Panc1 (cell line): ENCODE data around the gene CROCC2. TPM values are rescaled to one million over a fixed set of nuclear protein-coding genes. Genes with fewer than 3 reads are reported as not detected.

Source experiments
- ATAC-seq: fragments of 200-7000 bp; cut with Tn5 transposase; 2 replicates; pipeline ENCODE4 v1.9.1; 2020; ENCODE audit warnings: mild to moderate bottlenecking, moderate library complexity
- BruUV-seq: library from RNA; stranded (reverse); fragments of 400-500 nt; replicated peaks from 2 replicates; lab custom pipeline; 2021; lab: Mats Ljungman, UMichigan
- CTCF ChIA-PET: fragments of 300-600 bp; sonication (Branson Sonifier 250); formaldehyde crosslinking; loops from one replicate; lab custom pipeline; 2022; ENCODE audit warnings: antibody characterized with exemption; lab: Charles Lee
- POLR2A ChIA-PET: fragments of 300-600 bp; sonication (Branson Sonifier 250); formaldehyde crosslinking; loops from one replicate; lab custom pipeline; 2022; ENCODE audit warnings: antibody characterized with exemption; lab: Charles Lee
- DNase-seq: peaks from one replicate; pipeline ENCODE4 v3.0.0-alpha.2; 2010; ENCODE audit warnings: low read depth, low spot score
- H3K27ac ChIP-seq: 2 replicates; pipeline ENCODE4 v1.5.1; 2011; ENCODE audit warnings: mild to moderate bottlenecking, low read length, inconsistent platforms
- H3K27me3 ChIP-seq: fragments of 200-500 bp; sonication (Bioruptor generic); 2 replicates; pipeline ENCODE4 v1.6.0; 2014; ENCODE audit warnings: low read length, inconsistent platforms; ENCODE audit not compliant: control insufficient read depth, insufficient read depth
- H3K36me3 ChIP-seq: fragments of 200-500 bp; sonication (Bioruptor generic); 2 replicates; pipeline ENCODE4 v1.5.1; 2014; ENCODE audit warnings: inconsistent platforms, mild to moderate bottlenecking, low read length, moderate library complexity; ENCODE audit not compliant: control insufficient read depth, insufficient read depth
- H3K4me1 ChIP-seq: 2 replicates; pipeline ENCODE4 v1.5.1; 2011; ENCODE audit warnings: inconsistent platforms, mild to moderate bottlenecking, low read length, moderate library complexity; ENCODE audit not compliant: control insufficient read depth, insufficient read depth
- H3K4me3 ChIP-seq, 2 experiments: 2 replicates each; pipeline ENCODE4 v1.5.1; 2011 to 2012; ENCODE audit warnings: low read depth in 2 of 2, low read length in 2 of 2, mild to moderate bottlenecking in 2 of 2, inconsistent platforms in 1 of 2, moderate library complexity in 1 of 2
- H3K9me3 ChIP-seq: fragments of 200-500 bp; sonication (Bioruptor generic); 2 replicates; pipeline ENCODE4 v1.5.1; 2014; ENCODE audit warnings: low read depth, mild to moderate bottlenecking, inconsistent platforms, low read length, moderate library complexity; ENCODE audit not compliant: control insufficient read depth, insufficient read depth
- POLR2AphosphoS5 ChIP-seq: IDR thresholded peaks from 2 replicates; pipeline ENCODE4 v1.6.1; 2012; ENCODE audit warnings: mild to moderate bottlenecking, low read depth, low read length, moderate library complexity
- SIN3A ChIP-seq: IDR thresholded peaks from 2 replicates; pipeline ENCODE4 v1.6.1; 2012; ENCODE audit warnings: low read depth, mild to moderate bottlenecking, low read length, moderate library complexity, borderline replicate concordance; ENCODE audit not compliant: insufficient read depth
- TCF7L2 ChIP-seq: IDR thresholded peaks from 2 replicates; pipeline ENCODE4 v1.6.1; 2011; ENCODE audit warnings: mild to moderate bottlenecking, low read depth, low read length, inconsistent platforms
- in situ Hi-C: cut with HindIII; loops from 2 replicates; pipeline ENCODE4 v1.10.0; 2016; ENCODE audit warnings: low sequenced_read_pairs, low pct_unique_long_range_greater_than_20kb
- intact Hi-C: fragments of 100-400 bp; cut with micrococcal nuclease; formaldehyde crosslinking; loops from one replicate; pipeline ENCODE4 v1.10.0; 2022; ENCODE audit not compliant: unreplicated experiment
- total RNA-seq: library from RNA; stranded (reverse); gene quantifications from one replicate; pipeline ENCODE4 v1.2.1, GENCODE V29; 2021; ENCODE audit not compliant: unreplicated experiment
- TF ChIP-seq, protein P1 (sequence below), 2 experiments: IDR thresholded peaks; 2 replicates each; pipeline ENCODE4 v1.6.1; 2011 to 2012; ENCODE audit warnings: low read depth in 2 of 2, control low read depth in 1 of 2, low read length in 1 of 2, mild to moderate bottlenecking in 1 of 2, moderate library complexity in 1 of 2; ENCODE audit not compliant: insufficient read depth in 1 of 2
- TF ChIP-seq, protein P2 (sequence below): fragments of 450-650 bp; IDR thresholded peaks from 2 replicates; pipeline ENCODE4 v1.5.1; 2017; ENCODE audit warnings: mild to moderate bottlenecking

CROCC2 gene
- total RNA-seq, 1 experiment from 2014 or later, result 0.23 TPM

DNA sequence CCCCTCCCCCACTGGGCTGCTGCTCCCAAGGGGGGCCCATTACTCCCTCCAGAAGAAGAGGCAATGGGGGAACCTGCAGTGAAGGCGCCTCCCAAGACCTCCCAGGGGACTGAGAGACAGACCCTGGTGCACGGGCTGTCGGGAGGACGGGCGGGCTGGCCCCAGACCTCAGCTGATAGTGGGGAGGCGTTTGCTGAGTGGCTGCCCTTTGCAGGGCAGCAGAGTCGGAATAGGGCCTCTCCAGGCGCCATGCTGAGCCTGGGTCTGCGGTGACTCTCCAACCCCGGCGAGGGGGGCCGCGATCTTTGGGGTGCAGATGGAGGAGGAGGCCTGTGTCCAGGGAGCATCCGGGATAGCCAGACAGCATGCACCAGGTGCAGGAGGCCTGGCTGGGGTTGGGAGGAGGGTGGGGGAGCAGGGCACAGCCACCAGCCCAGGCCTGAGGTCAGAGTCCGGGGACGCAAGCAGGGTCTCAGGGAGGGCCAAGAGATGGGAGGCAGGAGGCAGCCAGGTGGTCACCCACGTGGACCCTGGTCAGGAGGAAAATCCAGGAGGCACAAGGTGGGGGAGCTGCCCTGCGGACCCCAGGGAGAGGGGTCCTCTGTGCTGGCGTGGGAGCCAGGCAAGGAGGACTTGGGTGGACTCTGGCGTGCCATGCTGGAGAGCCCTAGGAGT, 11.0 kb downstream of the CROCC2 start:
- Histone ChIP-seq H3K27ac (no peak overlapping the region), H3K9me3 (no peaks in the 10 kb centered on the region), H3K4me3 (no peak overlapping the region), H3K4me1 (peaks cover 67% of the 10 kb centered on the region), H3K36me3 (no peaks in the 10 kb centered on the region), H3K27me3 (no peaks in the 10 kb centered on the region)
- intact Hi-C loops, result no loop called here
- ChIA-PET POLR2A (no interaction called here), CTCF (no interaction called here)
- ATAC-seq (no peak), DNase-seq (no peak)
- no TSS peak for BruUV-seq
- TF ChIP-seq, protein P1, sequence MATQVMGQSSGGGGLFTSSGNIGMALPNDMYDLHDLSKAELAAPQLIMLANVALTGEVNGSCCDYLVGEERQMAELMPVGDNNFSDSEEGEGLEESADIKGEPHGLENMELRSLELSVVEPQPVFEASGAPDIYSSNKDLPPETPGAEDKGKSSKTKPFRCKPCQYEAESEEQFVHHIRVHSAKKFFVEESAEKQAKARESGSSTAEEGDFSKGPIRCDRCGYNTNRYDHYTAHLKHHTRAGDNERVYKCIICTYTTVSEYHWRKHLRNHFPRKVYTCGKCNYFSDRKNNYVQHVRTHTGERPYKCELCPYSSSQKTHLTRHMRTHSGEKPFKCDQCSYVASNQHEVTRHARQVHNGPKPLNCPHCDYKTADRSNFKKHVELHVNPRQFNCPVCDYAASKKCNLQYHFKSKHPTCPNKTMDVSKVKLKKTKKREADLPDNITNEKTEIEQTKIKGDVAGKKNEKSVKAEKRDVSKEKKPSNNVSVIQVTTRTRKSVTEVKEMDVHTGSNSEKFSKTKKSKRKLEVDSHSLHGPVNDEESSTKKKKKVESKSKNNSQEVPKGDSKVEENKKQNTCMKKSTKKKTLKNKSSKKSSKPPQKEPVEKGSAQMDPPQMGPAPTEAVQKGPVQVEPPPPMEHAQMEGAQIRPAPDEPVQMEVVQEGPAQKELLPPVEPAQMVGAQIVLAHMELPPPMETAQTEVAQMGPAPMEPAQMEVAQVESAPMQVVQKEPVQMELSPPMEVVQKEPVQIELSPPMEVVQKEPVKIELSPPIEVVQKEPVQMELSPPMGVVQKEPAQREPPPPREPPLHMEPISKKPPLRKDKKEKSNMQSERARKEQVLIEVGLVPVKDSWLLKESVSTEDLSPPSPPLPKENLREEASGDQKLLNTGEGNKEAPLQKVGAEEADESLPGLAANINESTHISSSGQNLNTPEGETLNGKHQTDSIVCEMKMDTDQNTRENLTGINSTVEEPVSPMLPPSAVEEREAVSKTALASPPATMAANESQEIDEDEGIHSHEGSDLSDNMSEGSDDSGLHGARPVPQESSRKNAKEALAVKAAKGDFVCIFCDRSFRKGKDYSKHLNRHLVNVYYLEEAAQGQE (IDR thresholded peaks at IDR 0.05; ENCODE audit: insufficient read depth in 1 of 2, low read depth in 2 of 2, low read length in 1 of 2), result no peak
- TF ChIP-seq, protein P2, sequence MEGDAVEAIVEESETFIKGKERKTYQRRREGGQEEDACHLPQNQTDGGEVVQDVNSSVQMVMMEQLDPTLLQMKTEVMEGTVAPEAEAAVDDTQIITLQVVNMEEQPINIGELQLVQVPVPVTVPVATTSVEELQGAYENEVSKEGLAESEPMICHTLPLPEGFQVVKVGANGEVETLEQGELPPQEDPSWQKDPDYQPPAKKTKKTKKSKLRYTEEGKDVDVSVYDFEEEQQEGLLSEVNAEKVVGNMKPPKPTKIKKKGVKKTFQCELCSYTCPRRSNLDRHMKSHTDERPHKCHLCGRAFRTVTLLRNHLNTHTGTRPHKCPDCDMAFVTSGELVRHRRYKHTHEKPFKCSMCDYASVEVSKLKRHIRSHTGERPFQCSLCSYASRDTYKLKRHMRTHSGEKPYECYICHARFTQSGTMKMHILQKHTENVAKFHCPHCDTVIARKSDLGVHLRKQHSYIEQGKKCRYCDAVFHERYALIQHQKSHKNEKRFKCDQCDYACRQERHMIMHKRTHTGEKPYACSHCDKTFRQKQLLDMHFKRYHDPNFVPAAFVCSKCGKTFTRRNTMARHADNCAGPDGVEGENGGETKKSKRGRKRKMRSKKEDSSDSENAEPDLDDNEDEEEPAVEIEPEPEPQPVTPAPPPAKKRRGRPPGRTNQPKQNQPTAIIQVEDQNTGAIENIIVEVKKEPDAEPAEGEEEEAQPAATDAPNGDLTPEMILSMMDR, result no peak
- TF ChIP-seq SIN3A (no peak), TCF7L2 (no peak), POLR2AphosphoS5 (no peak)
- in situ Hi-C loops, result no loop called here

DNA sequence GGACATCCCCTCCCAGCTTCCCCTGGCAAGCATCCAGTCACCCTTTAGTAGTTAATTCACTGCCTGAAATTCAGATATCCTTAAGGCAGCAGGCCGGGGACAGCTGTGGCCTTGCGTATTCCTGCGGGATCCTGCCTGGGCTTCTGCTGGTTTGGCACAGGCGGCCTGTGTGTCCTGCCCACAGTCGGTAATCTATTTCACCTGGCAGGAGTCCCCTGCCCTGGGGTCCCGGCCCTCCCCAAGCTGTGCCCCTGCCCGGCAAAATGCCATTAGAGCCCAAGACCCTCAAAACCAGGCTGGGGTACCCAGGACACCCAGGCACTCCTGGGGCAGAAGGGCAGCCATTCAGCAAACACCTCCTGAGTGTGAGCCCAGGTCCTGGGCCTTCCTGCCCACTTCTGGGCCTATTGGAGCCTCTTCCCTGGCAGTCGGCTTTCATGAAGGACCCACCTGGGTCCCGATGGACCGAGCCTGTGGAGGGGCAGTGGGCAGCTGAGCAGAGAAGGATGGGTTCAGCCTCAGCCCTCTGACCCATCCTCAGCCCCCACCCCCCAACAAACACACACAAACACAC, 11.6 kb downstream of the CROCC2 start:
- ChIA-PET POLR2A (no interaction called here), CTCF (no interaction called here)
- H3K4me1 ChIP-seq, result peaks cover 73% of the 10 kb centered on the region
- no peak overlapping the region for H3K27ac ChIP-seq
- H3K9me3 ChIP-seq, result no peaks in the 10 kb centered on the region
- ATAC-seq (no peak), DNase-seq (no peak)
- intact Hi-C loops, result no loop called here
- in situ Hi-C loops, result no loop called here
- TF ChIP-seq, protein P2, result no peak
- no peak for TF ChIP-seq POLR2AphosphoS5
- TF ChIP-seq SIN3A, result no peak
- TF ChIP-seq, protein P1 (IDR thresholded peaks at IDR 0.05; ENCODE audit: insufficient read depth in 1 of 2, low read depth in 2 of 2, low read length in 1 of 2), result no peak
- TF ChIP-seq TCF7L2, result no peak
- no peaks in the 10 kb centered on the region for H3K27me3 ChIP-seq
- no peaks in the 10 kb centered on the region for H3K36me3 ChIP-seq
- BruUV-seq, result no TSS peak
- no peak overlapping the region for H3K4me3 ChIP-seq
